NOMO-1 (cell line): Measurements from ENCODE around the gene MRPL53.
"Not testable (repeated sequence)": the region's sequence is repeated elsewhere in the genome, so short reads cannot be mapped to it uniquely, and the experiment has no call there.

Experiments used
- DNase-seq, 2 experiments: peaks; one replicate each; lab custom pipeline; 2025; ENCODE audit not compliant: unreplicated experiment in 2 of 2; lab: John Stamatoyannopoulos, UW

MRPL53 gene

DNA sequence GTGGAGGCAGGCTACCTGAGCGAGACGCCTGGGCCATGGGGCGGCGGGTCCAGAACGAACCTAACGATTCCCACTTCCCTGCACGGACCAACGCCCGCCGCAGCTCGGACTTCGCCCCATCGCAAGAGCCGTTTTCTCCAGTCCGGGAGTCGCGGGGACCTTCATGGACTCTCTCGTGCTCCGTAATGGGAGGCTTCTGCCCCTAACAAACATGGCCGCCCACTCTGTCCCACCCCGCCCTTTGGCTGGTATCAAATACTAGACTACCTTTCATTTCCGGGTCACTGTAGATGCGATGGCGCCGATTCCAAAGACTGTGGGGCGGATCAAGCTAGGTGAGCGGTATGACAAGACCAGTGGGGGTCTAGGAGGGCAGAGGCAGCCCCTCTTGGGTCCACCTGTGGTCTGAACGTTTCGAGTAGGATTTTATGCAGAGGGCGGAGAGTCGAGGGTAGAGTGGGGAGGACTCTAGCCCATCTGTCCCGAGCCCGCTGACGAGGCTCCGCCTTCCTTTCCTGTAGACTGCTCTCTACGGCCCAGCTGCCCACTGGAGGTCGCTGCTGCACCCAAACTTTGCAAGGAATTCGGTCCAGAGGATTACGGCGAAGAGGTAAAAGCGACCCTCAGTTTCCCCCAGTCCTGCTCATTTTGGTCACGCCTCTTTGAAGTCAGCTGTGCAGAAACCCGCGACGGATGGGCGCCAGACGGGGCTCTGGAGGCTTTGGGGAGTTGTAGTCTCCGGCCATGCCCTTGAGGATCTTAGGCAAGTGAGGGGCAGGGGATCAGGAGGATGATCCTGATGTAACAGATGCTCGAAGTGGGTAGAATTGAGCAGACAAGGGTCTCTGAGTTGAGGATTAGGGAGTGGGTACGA, 10.6 kb upstream of the MRPL53 start, which contains the start of the genes CCDC142 and TTC31:
CCDC142 (minus strand) TSS at position 198 of the 874 bp plus-strand sequence; CDS start at position 37, 161 bp downstream.
TTC31 (plus strand) TSS at position 281 of the 874 bp plus-strand sequence; CDS start at position 296, 15 bp downstream.
- peak; percentile 94 to 97 for DNase-seq

DNA sequence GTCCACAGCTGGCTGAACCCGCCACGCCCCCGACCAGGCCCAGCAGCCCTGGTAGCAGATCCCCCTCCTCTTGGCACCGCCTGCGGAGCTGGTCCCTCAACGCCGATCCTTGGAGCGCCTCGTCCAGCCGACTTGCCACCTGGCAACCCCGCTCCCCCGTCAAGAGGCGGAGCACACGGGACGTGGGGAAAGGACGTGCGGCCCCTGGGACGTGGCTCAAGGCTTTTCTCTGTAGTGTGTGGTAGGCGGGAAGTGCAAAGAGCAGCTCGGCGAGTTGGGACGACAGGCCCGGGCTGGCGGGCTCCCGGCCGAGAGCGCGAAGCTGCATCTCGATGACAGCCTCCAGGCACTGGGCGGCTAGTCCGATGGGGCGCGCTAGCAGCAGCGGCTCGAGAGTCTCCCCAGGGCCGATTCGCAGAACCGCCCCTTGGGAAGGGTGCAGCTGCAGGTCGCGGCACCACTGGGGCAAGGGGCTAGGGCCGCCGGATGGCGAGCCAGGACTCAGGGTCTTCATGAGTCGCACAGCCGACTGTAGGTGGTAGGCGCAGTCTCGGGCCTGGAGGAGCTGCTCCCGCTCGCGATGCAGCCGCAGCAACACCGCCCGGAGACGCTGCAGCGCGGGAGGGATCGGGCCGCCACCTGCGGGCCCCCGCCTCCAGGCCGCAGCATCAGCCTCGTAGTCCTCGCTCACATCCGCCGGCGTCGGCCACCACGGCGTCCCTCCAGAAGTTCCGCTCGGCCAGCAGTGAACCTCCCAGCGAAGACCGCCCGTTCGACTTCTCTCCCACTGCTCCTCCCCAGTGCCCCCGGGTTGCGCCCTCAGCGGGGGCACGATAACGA, 9.7 kb upstream of the MRPL53 start:
- peak; percentile 67 to 75 for DNase-seq

DNA sequence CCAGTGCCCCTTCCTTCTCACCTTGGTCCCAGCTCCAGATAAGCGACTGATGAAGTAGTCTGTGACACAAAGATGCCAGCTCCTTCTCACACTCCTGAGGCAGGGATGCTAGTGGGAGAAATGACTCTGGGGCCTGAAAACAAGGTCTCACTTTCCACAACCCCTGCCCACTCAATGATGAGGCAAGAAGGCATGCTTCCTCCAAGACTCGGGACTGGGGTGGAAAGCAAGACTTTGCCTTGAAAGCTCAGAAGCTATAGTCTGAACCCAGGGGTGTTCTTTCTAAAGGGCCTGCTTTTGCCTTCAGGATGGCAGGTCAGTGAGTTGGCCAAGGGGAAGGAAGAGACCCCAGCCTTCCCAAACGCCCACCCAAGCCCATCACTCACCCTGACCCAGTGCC, 9.0 kb upstream of the MRPL53 start:
- DNase-seq: no peak

DNA sequence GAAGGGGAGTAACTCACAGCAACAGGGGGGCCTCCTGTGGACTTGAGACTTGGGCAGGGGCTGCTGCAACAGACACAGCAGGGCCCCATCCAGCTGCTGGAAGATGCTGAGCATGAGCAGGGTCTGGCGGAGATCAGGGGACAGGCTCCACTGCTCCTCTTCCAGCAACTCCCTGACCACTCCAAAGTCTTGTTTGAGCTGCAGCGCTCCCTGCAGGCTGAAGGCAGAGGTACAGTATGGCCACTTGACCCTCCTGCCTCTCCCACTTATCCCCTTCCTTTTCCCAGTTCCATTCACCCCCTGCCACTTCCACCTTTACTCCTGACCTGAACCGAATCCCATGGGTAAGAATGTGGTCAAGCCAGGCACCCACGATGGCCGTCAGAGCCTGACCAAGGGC, 2.4 kb upstream of the MRPL53 start:
- DNase-seq: no peak

DNA sequence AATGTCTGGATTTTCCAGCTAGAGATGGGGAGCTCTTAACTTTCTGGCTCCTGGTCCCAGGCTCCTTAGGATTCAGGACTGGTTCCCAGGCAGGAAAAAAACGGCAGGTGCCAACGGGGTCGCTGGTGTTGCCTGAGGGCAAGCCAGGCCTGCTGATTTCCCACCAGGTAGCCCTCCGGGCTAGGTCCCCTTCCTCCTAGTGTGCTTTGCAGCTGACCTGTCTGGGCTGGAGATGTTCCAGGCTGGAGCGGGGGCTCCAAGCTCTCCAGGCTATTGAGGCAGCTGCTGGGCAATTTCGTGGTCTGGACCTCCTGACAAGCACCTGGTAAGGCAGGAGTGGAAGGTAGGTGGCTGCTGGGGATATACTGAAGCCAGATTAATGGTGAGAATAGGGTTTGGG, 2.0 kb upstream of the MRPL53 start:
- DNase-seq: no peak

DNA sequence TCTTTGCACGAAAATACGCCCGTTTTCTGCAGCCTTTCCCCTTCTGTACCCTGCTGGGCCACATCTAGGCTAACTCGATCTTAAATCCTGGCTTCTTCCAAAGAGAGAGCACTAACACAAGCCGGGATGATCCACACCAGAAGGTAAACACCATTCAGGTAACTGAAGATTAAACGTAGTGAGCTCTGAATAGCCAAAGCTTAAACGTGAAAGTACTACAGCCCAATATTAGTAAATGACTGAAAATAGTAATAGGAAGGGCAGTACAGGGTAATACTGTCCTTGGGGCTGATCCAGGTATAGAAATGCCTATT, 422 bp upstream of the MRPL53 start:
- DNase-seq: no peak

DNA sequence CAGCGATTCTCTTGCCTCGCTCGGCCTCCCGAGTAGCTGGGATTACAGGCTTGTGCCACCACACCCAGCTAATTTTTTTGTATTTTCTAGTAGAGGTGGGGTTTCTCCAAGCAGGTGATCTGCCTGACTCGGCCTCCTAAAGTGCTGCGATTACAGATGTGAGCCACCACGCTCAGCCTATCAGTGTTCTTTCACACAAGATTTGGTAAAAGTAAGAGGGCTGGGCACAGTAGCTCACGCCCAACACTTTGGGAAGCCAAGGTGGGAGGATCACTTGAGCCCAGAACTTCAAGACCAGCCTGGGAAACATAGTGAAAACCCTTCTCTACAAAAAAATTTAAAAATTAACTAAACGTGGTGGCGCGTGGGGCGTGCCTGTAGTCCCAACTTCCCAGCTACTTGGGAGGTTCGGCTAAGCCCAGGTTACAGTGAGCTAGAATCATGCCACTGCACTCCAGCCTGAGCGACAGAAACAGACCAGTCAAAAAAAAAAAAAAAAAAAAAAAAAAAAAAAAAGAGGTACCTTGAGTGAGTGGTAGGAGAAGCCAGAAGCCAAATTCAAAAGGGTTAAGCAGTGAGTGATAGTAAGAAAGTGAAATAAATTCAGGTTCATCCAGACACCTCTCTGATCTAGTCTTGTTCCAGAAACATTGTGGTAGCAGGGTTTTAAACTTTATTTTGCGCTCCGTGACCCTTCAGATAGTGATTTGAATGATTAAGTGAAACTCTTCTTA, 981 bp downstream of the MRPL53 start:
- DNase-seq: peak in 1 of 2 experiments; percentile 19

DNA sequence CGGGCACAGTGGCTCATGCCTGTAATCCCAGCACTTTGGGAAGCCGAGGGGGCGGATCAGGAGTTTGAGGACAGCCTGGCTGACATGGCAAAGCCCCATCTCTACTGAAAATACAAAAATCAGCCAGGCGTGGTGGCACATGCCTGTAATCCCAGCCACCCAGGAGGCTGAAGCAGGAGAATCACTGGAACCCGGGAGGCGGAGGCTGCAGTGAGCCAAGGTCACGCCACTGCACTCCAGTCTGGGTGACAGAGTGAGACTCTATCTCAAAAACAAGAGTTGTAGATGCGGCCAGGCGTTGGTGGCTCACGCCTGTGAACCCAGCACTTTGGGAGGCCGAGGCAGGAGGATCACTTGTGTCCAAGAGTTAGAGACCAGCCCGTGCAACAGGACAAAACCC, 1.7 kb downstream of the MRPL53 start:
- not testable (repeated sequence) for DNase-seq

DNA sequence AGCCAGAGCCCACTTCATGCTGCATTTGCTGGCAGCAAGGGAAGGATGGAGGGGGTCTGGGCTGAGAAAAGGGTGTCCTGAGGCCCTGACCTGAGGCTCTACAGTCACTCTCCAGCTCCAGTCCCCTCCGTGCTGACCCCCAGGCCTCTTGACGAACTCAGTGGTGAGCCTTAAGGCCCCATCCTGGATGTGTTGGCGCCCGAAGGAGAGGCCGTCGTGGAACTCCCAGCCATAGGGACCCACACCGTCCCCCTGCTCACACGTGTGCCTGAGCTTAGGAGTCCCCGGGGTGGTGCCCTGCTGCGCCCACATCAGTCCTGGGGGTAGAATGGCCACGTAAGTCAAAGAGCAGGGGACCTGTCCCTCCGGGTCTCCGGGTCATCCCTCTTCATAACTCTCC, 8.1 kb downstream of the MRPL53 start:
- DNase-seq: no peak

DNA sequence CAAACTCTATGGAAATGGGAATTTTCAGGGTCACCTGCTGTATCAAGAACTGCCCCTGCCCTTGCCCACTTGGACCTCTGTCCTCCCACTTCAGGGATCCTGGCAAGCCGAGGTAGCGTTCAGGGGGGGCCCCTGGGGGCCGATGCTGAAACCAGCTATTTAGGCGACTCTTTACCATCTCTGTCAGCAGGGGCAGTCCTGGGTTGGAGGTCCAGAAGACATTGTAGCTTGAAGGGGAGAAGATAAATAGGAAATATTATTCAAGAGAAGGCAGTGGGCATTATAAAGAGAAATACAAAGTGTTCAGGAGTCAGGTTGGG, 9.7 kb downstream of the MRPL53 start:
- no peak for DNase-seq

DNA sequence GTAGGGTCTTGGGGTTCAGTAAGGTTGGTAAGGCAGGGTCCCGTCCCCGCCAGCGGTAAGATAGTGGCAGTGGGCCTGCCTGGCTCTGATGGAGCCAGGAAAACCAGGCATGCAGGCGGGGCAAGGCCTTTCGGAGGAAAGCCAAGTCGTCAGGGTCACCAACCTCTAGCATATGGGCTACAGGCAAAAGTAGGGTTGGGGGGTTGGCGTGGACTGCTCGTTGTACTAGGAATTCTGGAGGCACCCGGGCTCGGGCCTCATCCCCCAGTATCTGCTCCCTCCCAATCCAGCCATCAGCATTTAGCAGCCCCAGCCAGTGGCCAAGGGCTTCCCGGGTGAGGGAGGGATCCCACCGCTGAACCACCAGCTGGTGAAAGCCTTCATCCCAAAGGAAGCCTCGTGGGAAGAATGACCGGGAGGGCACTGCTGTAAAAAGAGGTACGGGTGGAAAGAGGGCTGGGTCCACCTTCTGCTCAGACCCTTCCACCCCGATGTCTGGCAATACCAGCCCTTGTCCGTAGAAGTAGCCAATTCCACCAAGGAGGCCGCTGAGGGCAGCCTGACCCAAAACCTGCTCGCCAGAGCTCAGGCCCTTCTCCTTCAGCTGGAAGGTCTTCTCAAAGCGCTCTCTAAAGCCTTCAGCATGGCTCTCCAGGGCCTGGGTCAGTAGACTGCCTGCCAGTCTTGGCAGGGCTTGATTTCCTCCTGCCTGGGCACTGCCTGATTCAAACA, 10.3 kb downstream of the MRPL53 start:
- DNase-seq: no peak

DNA sequence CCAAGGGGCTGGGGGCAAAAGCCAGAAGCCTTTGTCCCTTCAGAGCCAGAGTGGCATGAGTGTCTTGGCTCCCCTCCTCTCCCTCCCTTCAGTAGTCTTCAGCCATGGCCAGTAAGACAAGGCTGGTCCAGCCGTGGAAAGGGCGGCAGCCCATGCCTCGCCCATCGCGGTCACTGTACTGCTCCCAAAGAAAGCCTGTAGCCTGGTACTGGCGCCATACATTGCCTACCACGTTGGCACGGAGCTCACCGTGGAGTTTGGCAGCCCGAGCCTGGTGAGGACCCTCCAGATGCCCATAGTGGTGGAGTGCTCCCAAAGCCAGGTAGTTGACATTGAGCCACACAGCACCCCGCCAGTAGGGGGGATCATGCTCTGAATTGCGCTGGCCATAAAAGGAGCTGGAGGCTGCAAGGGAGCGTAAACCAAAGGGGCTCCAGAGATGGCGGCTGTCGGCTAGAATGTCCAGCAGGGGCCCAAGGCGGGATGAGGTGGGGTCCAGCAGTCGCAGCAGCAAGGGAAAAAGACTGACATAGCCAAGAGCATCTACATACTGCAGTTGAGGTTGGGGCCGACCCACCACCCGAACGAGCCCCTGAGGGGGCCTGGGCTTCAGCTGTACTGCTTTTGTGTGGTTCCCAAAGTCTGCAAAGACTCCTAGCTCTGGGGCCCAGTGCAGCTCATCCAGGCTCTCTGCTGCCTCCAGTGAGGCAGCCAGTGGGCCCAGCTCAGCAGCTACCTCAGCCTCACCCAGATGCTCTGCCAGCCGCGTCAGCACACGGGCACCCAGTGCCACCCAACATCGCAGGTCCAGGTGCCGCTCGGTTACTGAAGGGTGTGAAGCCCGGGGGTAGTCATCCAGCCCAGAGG, 11.1 kb downstream of the MRPL53 start:
- DNase-seq: no peak

DNA sequence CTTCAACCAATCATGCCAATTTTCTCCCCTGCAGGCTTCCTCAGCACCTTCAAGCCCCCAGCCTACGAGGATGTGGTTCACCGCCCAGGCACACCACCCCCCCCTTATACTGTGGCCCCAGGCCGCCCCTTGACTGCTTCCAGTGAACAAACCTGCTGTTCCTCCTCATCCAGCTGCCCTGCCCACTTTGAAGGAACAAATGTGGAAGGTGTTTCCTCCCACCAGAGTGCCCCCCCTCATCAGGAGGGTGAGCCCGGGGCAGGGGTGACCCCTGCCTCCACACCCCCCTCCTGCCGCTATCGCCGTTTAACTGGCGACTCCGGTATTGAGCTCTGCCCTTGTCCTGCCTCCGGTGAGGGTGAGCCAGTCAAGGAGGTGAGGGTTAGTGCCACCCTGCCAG, 12.3 kb downstream of the MRPL53 start:
- DNase-seq: not testable (repeated sequence)

DNA sequence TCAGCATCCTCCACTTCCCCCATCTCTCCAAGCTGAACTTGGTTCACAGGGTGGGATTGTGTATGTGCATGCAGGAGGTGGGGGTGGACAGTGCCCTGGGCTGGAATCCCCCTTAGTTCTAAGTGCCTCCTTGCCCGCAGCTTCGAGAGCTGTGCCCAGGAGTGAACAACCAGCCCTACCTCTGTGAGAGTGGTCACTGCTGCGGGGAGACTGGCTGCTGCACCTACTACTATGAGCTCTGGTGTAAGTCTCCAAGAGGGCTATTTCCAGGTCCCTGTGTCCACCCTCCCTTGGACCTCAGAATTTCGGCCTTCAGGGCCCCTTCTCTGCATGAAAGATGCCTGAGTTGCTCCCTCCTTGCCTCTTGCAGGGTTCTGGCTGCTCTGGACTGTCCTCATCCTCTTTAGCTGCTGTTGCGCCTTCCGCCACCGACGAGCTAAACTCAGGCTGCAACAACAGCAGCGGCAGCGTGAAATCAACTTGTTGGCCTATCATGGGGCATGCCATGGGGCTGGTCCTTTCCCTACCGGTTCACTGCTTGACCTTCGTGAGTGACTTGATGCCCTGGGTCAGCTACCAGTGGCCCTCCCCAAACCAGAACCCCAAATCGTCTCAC, 12.9 kb downstream of the MRPL53 start:
- DNase-seq: not testable (repeated sequence)

DNA sequence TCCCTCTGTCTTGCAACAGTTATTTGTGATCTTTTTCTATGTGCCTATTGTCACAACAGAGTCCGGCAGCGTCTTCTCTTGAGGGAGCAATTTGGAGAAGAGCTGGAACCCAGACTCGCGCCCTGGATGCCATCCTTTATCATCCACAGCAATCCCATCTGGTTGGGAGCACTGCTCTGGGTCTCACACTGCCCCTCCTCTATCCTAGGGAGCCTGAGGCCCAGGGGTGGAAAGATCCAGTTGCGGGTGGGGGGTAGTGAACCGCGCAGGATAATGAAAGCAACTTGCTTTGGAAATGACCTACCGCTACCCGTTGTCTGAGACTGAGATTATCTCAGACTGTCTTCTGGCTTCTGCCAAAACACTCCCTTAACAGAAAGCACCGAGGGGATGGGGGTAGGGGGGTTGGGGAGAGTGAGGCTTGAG, 13.5 kb downstream of the MRPL53 start:
- DNase-seq: no peak

DNA sequence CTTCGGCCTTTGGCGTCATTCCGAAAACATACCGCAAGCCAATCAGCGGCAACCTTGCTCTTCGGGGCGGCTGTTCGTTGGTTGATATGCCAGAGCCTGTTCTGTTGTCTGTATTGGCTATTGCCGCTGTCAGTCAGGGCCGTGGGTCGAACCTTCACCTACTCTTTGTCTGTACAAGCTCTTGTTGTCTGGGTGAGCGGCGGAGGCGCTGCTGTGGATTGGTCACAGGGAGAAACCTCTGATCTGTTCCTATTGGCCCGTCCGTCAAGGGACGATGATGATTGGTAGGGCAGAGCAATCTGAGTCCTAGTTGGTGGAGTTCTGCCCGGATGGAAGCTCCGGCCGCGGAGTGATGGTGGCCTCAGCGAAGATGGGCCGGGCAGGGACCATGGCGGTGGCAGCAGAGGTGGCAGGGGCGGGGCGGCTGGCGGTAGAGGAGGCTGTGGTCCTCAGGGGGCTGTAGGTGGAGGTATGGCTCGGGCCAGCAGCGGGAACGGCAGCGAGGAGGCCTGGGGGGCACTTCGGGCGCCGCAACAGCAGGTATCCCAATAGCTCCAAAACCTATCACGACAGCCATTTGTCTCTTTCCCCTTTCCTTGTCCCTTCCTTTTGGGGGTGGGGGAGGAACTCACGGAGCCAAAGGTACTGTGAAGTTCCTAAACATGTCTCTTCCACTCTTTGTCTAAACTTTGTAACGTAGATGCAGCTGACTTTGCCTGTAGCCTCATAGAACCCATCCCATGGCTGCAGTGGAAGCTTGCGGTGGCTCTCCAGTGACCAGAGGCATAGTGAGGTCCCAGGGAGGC, 14.1 kb downstream of the MRPL53 start, which contains the start of gene WBP1:
WBP1 (plus strand) TSS at position 307 of the 806 bp plus-strand sequence; CDS start at position 472, 165 bp downstream.
- DNase-seq: peak; percentile 99

DNA sequence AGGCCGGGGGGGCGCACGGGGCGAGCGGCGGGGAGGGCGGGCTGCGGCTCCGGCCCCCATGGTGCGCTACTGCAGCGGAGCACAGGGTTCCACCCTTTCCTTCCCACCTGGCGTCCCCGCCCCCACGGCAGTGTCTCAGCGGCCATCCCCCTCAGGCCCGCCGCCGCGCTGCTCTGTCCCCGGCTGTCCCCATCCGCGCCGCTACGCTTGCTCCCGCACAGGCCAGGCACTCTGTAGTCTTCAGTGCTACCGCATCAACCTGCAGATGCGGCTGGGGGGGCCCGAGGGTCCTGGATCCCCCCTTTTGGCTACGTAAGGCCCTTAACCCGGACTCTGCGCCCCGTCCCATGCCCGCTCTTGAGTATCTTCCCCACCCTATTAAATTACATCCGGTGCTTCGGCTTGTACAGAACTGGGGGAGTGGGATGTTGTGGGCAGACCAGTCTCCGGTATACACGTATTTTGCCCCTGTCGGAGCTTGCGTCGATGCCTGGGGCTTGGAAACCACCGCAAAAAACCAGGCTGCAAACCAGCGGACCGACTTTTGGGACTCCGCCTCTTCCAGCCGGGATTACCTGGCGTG, 14.8 kb downstream of the MRPL53 start:
- peak in 1 of 2 experiments; percentile 63 for DNase-seq

DNA sequence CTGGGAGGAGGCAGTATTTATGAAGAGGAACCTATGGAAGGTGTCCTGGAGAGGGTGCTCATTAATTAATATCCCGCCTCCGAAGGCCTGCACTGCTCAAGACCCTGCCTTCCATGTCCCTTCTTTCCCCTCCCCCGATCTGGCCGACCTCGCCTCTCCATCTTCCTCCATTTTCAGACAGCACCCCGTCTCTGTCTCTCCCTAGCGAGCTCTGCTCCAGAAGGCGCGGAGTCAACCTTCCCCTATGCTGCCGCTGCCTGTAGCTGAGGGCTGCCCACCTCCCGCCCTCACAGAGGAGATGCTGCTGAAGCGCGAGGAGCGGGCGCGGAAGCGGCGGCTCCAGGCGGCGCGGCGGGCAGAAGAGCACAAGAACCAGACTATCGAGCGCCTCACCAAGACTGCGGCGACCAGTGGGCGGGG, 15.3 kb downstream of the MRPL53 start:
- DNase-seq: peak in 1 of 2 experiments; percentile 51
